GM12872 (cell line): ENCODE measurements around the gene ARID1B.

Experiments used
- TF ChIP-seq, protein P1 (sequence below): IDR thresholded peaks from 3 replicates; pipeline ENCODE4 v1.5.1; 2011; ENCODE audit warnings: low read depth, mild to moderate bottlenecking, low read length, moderate library complexity; ENCODE audit not compliant: insufficient read depth

ARID1B gene

DNA sequence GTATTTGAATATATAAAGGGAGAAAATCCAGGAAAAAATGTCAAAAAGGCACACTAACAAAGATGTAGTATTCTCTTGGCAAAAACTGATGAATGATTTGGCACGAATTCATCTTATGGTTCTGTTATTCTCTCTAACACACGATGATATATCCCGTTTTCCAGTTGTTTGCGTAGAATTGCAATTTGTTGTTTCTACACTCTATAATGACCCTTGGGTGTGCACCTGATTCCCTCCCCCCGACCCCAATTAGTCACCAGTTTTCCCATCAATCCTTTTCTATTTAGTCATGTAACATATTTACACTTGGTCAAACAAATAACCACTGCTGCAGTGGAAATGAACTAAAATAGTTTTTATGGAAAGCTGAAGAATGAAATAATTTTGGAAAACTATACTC, 1.5 kb upstream of the ARID1B start:
- TF ChIP-seq, protein P1, sequence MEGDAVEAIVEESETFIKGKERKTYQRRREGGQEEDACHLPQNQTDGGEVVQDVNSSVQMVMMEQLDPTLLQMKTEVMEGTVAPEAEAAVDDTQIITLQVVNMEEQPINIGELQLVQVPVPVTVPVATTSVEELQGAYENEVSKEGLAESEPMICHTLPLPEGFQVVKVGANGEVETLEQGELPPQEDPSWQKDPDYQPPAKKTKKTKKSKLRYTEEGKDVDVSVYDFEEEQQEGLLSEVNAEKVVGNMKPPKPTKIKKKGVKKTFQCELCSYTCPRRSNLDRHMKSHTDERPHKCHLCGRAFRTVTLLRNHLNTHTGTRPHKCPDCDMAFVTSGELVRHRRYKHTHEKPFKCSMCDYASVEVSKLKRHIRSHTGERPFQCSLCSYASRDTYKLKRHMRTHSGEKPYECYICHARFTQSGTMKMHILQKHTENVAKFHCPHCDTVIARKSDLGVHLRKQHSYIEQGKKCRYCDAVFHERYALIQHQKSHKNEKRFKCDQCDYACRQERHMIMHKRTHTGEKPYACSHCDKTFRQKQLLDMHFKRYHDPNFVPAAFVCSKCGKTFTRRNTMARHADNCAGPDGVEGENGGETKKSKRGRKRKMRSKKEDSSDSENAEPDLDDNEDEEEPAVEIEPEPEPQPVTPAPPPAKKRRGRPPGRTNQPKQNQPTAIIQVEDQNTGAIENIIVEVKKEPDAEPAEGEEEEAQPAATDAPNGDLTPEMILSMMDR: no peak

DNA sequence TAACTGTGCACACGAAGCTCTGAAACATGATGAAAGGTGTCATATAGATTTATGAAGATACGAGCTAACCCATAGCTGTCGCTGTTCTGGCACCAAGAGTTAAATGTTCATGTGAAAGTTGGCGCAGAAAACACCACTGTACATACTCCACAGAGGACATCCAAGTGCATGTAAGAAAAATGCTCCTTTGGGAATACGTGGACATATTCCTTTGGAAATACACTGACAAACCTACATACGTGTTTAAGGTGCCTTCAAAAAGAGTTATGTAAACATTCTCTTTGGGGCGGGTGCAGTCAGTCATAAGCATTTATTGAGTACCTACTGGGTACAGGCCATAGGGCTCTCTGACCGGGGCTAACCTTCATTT, 723 bp upstream of the ARID1B start:
- TF ChIP-seq, protein P1: 0 out of 3 replicates have a peak, but pooled peaks have one; percentile 18

DNA sequence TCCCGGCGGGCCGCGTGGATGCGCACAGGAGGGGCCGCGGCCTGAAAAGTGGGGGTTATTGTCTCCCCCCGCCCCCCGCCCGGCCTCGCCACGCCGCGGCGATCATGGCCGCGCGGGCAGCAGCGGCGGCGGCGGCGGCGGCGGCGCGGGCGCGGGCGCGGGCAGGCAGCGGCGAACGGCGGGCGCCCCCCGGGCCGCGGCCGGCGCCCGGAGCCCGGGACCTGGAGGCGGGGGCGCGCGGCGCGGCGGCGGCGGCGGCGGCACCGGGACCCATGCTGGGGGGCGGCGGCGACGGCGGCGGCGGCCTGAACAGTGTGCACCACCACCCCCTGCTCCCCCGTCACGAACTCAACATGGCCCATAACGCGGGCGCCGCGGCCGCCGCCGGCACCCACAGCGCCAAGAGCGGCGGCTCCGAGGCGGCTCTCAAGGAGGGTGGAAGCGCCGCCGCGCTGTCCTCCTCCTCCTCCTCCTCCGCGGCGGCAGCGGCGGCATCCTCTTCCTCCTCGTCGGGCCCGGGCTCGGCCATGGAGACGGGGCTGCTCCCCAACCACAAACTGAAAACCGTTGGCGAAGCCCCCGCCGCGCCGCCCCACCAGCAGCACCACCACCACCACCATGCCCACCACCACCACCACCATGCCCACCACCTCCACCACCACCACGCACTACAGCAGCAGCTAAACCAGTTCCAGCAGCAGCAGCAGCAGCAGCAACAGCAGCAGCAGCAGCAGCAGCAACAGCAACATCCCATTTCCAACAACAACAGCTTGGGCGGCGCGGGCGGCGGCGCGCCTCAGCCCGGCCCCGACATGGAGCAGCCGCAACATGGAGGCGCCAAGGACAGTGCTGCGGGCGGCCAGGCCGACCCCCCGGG, 637 bp downstream of the ARID1B start:
- TF ChIP-seq, protein P1: no peak

DNA sequence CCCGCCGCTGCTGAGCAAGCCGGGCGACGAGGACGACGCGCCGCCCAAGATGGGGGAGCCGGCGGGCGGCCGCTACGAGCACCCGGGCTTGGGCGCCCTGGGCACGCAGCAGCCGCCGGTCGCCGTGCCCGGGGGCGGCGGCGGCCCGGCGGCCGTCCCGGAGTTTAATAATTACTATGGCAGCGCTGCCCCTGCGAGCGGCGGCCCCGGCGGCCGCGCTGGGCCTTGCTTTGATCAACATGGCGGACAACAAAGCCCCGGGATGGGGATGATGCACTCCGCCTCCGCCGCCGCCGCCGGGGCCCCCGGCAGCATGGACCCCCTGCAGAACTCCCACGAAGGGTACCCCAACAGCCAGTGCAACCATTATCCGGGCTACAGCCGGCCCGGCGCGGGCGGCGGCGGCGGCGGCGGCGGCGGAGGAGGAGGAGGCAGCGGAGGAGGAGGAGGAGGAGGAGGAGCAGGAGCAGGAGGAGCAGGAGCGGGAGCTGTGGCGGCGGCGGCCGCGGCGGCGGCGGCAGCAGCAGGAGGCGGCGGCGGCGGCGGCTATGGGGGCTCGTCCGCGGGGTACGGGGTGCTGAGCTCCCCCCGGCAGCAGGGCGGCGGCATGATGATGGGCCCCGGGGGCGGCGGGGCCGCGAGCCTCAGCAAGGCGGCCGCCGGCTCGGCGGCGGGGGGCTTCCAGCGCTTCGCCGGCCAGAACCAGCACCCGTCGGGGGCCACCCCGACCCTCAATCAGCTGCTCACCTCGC, 1.5 kb downstream of the ARID1B start:
- TF ChIP-seq, protein P1: no peak

DNA sequence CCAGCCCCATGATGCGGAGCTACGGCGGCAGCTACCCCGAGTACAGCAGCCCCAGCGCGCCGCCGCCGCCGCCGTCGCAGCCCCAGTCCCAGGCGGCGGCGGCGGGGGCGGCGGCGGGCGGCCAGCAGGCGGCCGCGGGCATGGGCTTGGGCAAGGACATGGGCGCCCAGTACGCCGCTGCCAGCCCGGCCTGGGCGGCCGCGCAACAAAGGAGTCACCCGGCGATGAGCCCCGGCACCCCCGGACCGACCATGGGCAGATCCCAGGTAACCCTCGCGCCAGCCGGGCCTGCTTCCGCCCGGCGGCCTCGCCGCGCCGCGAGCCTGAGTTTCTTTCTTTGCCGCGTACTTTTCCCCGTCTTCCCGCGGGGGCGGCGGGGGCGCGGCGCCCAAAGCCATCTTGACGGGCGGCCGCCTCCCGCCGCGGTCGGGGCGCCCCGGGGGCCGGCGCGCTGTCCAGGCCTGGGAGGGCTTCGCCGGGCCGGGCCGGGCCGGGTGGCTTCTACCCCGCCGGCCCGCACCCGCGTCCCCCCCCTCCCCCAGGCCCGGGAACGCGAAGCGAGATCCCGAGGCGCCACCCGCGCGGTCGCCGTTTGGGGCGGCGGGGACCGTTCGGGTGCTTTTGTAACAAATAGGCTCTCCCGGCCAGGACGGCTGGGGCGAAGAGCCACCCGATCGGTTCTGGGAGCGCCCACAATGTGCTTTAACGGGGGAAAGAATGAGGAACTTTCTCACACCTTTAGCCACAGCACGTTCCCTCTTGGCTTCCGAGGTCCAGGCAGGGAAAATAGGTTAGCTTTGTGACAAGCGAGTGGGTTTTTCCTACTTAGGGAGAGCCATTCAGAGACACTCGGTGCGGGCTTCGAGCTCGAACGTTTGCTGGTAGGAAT, 2.3 kb downstream of the ARID1B start:
- TF ChIP-seq, protein P1: no peak

DNA sequence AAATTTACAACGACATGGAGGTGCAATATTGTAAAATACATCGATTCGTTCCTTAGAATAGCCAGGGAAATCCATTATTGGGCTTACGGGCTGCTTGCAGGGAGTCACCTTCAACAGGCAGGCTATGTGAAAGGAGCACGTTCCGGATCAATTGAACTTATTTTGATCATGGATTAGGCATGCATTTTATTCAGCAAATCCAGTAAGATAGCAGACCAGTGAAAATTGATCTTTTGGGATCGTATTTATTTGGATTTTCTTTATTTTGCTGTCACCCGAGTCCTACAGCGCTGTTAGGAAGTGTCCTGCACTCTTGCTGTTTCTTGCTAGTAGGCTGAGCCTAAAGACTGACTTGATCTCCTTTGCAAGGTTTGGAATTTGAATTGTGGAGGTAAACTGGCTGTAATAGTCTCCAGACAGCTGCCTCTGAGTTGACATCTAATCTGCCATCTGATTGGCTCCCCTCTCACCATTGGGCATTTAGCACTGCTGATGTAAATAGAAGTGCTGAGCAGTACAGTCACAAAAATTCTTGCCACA, 3.0 kb downstream of the ARID1B start:
- TF ChIP-seq, protein P1: no peak
